Parathyroid adenoma (tissue), 2 donors: ENCODE measurements around the gene FCHSD1.

Experiments used
- H2AFZ ChIP-seq: fragments of 300-600 bp; sonication (generic); one replicate; pipeline ENCODE4 v1.7.0; 2017; ENCODE audit warnings: antibody characterized with exemption, mild to moderate bottlenecking
- H3K27ac ChIP-seq: fragments of 300-600 bp; sonication (generic); one replicate; pipeline ENCODE4 v1.7.0; 2017
- H3K27me3 ChIP-seq: fragments of 300-600 bp; sonication (generic); one replicate; pipeline ENCODE4 v1.7.0; 2017; ENCODE audit warnings: low read length; ENCODE audit not compliant: control insufficient read depth, insufficient read depth
- H3K36me3 ChIP-seq: fragments of 300-600 bp; sonication (generic); one replicate; pipeline ENCODE4 v1.7.0; 2017; ENCODE audit warnings: low read length; ENCODE audit not compliant: control insufficient read depth, insufficient read depth
- H3K4me1 ChIP-seq: fragments of 300-600 bp; sonication (generic); one replicate; pipeline ENCODE4 v1.7.0; 2017; ENCODE audit warnings: control low read depth
- H3K4me2 ChIP-seq: fragments of 300-600 bp; sonication (generic); one replicate; pipeline ENCODE4 v1.7.0; 2017; ENCODE audit warnings: low read length
- H3K4me3 ChIP-seq: fragments of 300-600 bp; sonication (generic); one replicate; pipeline ENCODE4 v1.7.0; 2017; ENCODE audit warnings: low read depth, low read length
- H3K79me2 ChIP-seq: fragments of 300-600 bp; sonication (generic); one replicate; pipeline ENCODE4 v1.7.0; 2017; ENCODE audit warnings: control low read depth
- H3K9ac ChIP-seq: fragments of 300-600 bp; sonication (generic); one replicate; pipeline ENCODE4 v1.7.0; 2017; ENCODE audit warnings: mild to moderate bottlenecking
- H3K9me3 ChIP-seq: fragments of 300-600 bp; sonication (generic); one replicate; pipeline ENCODE4 v1.7.0; 2017; ENCODE audit warnings: low read length; ENCODE audit not compliant: control insufficient read depth
- TF ChIP-seq, protein P1 (sequence below): fragments of 300-600 bp; sonication (generic); IDR thresholded peaks from one replicate; pipeline ENCODE4 v1.7.0; 2017; ENCODE audit warnings: antibody characterized with exemption, mild to moderate bottlenecking
- donor health status: primary hyperparathyroidism.

Gene FCHSD1

DNA sequence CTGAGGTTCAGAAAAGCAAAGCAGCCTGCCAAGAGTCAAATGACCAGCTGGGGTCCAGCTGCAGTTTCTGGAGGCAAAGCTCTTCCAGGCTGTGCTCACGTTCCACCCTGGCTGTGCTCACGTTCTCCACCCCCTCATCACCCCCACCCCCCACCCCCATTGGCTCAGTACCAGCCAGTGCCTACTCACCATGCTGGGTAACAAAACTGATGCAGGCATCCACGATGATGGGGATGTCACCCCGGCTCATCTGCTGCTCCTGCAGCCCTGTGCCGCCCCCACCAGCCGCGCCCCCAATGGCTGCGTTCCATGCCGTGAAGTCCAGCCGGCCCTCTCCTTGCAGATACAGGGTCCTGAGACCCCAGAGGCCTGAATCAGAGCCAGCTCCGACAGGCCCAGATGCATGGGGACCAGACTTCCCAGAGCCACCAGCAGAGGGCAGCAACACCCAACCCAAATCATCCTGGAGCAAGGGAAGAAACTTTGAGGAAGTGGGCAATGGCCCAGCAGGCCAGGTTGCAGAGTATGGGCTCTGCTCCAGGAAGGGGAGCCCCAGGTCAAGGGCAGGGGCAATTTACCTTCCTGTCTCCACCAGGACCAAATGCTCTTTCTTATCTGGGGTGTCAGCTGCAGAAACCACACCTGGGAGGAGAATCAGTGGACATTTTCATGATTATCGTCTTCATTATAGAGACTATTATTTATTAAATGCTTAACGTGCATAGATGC lies 13.7 kb upstream of the FCHSD1 start:
- H3K9ac ChIP-seq = no peak overlapping the region
- no peak overlapping the region for H3K27ac ChIP-seq
- peaks cover 2% of the 10 kb centered on the region for H3K79me2 ChIP-seq
- H3K4me3 ChIP-seq = no peak overlapping the region
- H2AFZ ChIP-seq = peak overlapping the region; percentile 33
- no peaks in the 10 kb centered on the region for H3K36me3 ChIP-seq
- TF ChIP-seq, protein P1, sequence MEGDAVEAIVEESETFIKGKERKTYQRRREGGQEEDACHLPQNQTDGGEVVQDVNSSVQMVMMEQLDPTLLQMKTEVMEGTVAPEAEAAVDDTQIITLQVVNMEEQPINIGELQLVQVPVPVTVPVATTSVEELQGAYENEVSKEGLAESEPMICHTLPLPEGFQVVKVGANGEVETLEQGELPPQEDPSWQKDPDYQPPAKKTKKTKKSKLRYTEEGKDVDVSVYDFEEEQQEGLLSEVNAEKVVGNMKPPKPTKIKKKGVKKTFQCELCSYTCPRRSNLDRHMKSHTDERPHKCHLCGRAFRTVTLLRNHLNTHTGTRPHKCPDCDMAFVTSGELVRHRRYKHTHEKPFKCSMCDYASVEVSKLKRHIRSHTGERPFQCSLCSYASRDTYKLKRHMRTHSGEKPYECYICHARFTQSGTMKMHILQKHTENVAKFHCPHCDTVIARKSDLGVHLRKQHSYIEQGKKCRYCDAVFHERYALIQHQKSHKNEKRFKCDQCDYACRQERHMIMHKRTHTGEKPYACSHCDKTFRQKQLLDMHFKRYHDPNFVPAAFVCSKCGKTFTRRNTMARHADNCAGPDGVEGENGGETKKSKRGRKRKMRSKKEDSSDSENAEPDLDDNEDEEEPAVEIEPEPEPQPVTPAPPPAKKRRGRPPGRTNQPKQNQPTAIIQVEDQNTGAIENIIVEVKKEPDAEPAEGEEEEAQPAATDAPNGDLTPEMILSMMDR = peak; percentile 97
- H3K4me2 ChIP-seq = no peak overlapping the region
- H3K27me3 ChIP-seq = no peaks in the 10 kb centered on the region
- no peaks in the 10 kb centered on the region for H3K9me3 ChIP-seq
- H3K4me1 ChIP-seq = peaks cover 5% of the 10 kb centered on the region

GRCh38 chr5:141663506-141663905 lies 12.3 kb upstream of the FCHSD1 start:
- peaks cover 2% of the 10 kb centered on the region for H3K79me2 ChIP-seq
- TF ChIP-seq, protein P1 = no peak
- no peak overlapping the region for H3K4me2 ChIP-seq
- no peak overlapping the region for H3K27ac ChIP-seq
- peaks cover 5% of the 10 kb centered on the region for H3K4me1 ChIP-seq
- no peak overlapping the region for H3K4me3 ChIP-seq
- H2AFZ ChIP-seq = no peak overlapping the region
- H3K9ac ChIP-seq = no peak overlapping the region
- no peaks in the 10 kb centered on the region for H3K27me3 ChIP-seq
- H3K9me3 ChIP-seq = no peaks in the 10 kb centered on the region
- H3K36me3 ChIP-seq = no peaks in the 10 kb centered on the region

DNA sequence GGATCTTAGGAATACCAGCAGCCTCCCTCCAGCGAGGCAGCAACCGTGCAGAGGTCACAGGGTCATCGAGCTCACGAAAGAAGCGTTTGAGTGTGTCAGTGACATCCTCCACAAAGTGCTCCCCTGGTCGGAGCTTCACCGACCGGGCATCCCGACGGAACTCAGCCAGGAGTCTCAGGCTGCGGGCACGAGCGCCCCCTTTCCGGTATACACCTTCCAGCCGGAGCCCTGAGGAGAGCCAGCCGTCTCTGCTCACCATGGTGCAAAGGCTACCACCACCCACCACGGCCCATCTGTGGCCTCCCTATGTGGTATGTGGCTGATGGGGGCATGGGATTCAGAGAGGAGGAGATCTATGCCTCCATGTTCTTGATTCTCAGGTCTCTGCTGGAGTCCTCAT lies 10.8 kb upstream of the FCHSD1 start:
- H3K36me3 ChIP-seq = no peaks in the 10 kb centered on the region
- H3K4me3 ChIP-seq = no peak overlapping the region
- H3K4me2 ChIP-seq = no peak overlapping the region
- H3K4me1 ChIP-seq = peaks cover 8% of the 10 kb centered on the region
- H3K79me2 ChIP-seq = peaks cover 2% of the 10 kb centered on the region
- no peak overlapping the region for H3K27ac ChIP-seq
- no peaks in the 10 kb centered on the region for H3K27me3 ChIP-seq
- H3K9ac ChIP-seq = no peak overlapping the region
- no peak overlapping the region for H2AFZ ChIP-seq
- TF ChIP-seq, protein P1 = no peak
- H3K9me3 ChIP-seq = no peaks in the 10 kb centered on the region

- Histone ChIP-seq H3K27me3 (no peaks in the 10 kb centered on the region), H3K4me2 (no peak overlapping the region), H3K4me3 (no peak overlapping the region), H3K79me2 (peaks cover 2% of the 10 kb centered on the region), H2AFZ (no peak overlapping the region), H3K36me3 (no peaks in the 10 kb centered on the region), H3K9me3 (no peaks in the 10 kb centered on the region), H3K27ac (no peak overlapping the region), H3K9ac (no peak overlapping the region), H3K4me1 (peaks cover 6% of the 10 kb centered on the region)
- TF ChIP-seq, protein P1 = no peak
Observed at GRCh38 chr5:141657937-141658545, 6.8 kb upstream of the FCHSD1 start.
